CD4-positive, alpha-beta T cell treated with Interleukin-4 for 1 hour (primary cell): ENCODE results near the gene DTNB.

Experiments
- DNase-seq, 2 donors: peaks; one replicate each; pipeline ENCODE4 v3.0.0-alpha.2; 2020 to 2022

DTNB gene

DNA sequence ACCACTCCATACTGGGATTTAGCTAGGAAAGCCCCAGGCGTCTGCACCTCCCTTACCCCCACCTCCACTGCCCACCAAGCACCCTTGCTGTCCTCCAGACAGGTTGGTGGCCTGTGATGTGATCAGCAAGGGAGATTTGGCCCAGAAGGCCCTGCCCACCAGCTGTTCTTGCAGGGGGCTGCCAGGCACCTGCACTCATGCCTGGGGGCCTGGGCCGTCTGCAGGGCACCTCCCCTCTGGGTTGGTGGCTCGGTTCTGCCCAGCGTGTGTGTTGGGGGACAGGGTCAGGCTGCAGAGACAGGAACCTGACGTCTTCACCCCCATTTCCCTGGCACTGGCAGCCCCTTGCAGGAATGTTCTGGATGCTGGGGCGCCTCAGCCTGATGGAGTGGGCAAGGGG, 337.4 kb downstream of the DTNB start:
- DNase-seq: no peak

DNA sequence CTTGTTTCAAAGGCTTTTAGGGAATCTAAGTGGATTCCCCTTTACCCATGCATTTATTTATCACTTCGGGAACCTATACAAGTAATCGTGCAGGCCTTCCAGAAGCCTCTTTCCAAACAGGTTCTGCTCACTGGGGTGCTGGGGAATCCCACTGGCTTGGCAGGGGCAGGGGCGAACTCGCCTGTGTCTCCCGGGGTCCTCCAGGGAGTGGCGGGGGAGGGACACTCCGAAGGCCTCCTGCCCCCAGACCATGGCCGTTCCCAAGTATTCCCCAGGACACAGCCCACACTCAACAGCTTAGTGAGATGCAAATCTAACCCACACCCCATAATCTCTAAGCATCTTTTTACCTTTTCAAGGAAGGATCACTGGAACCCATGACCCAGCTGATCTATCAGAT, 338.2 kb downstream of the DTNB start:
- DNase-seq: no peak

DNA sequence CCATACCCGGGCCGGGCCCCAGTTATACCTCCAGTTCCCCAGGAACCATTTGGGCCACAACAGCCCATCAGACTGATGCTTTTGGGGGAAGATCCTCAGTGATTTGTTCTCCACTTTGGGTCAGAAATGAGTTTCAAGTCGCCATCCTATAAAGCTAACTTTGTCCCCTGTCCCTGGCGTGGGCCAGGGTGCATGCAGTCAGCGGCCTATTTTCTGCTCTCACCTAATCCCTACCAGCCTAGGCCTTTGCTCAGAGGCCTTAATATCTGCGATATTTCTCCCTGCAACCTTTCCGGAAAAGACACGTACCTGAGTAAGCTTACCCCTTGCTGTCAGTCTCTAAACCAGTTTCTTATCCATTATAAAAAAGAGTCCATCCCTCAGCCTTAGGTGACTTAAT, 338.9 kb downstream of the DTNB start:
- DNase-seq: no peak

DNA sequence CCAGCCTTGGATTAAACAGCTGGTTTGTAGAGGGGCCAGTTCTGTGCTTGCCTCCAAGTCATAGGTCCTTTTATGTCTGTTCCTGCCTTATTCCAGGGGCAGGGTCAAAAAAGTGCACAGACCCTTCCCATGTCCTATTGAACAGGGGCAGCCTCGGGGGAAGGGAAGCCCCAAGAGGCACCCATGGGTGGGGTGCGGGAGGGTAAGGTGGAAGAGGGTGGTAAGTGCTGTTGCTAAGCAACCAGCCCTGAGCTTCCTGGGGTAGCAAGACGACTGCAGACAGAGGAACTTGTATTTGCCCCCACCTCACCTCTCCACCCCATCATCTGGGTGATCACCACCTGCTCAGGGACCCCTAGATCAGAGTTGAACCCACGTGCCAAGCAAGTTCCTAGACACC, 339.4 kb downstream of the DTNB start:
- DNase-seq: peak; percentile 43

DNA sequence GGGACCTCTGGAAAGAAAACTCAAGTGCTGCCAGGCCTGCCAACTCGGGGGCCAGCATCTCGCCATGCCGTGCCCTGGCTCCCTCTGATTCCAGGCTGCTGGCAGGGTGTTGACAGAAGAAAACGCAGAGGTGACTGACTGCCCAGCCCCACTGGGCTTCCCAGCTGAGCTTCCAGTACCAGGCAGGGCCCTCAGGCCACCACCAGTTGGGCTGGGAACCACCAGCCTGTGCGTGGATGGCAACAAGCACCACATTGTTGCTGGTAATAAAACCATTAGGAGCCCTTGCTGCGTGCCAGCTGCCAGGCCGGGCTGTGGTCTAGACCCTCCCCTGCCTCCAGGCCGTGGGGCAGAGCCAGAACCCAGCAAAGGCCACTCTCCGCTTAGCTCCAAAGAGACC, 340.8 kb downstream of the DTNB start:
- no peak for DNase-seq

DNA sequence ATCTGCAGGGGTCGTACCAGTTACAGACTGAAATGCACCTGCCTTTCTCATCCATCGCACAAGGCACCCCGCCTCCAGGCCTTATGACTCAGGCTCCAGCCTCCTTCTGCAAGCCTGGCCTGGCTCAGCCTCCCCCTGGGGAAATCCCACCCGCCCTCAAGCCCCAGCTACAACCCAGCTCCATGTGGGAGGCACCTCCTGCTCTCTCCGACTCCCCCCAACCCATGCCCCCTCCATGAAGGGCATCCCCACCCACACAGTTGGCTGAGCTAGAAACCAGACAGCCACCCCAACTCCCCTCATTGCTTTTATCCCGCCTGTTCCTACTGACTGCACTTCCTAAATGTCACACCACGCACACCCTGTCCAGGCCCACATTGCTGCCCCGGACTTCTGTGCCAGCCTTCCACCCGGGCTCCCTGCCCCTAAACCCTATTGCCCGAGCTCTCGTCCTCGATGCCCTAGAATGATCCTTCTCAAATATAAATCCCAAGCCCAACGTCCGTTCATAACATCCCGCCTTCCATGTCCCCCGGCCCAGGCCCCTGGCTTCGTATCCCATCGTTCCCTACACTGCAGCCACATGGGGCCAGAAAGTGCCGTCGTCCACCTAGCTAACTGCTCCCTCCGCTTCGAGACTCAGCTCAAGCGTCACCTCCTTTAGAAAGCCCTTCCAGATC, 341.6 kb downstream of the DTNB start:
- no peak for DNase-seq

DNA sequence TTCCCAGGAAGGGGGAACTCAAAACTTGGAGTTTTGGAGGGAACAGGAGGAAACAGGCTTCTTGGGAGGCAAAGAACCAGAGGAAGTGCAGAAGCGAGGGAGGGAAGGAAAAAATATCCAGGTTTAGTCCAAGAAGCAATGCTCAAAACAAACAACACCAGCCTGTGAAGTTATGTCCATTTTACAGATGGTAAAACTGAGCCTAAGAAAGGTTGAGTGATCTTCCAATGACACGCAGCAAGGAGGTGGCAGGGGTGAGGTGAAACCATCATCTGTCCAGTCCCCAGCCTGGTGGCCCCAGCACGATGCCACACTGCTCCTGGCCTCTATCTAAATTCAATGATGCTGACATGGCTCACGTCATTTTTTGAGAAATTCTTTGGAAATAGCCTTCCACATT, 342.4 kb downstream of the DTNB start:
- no peak for DNase-seq

- no peak for DNase-seq
These were observed 343.1 kb downstream of the DTNB start for GRCh38 chr2:25330273-25330672.

- no peak for DNase-seq
These were observed 345.0 kb downstream of the DTNB start for GRCh38 chr2:25328152-25329085.
